Effector CD4-positive, alpha-beta T cell (primary cell): ENCODE measurements around the gene FREM2. TPM values are rescaled to one million over a fixed set of nuclear protein-coding genes. Genes with fewer than 3 reads are reported as not detected.

ENCODE experiments used
- DNase-seq: peaks from one replicate; pipeline ENCODE4 v3.0.0-alpha.2; 2020
- total RNA-seq: gene quantifications from one replicate; lab custom pipeline; 2026; lab: John Stamatoyannopoulos, UW

The FREM2 gene
- not detected for total RNA-seq

GRCh38 chr13:38686577-38687245 is at the start of gene FREM2:
TSS of gene FREM2 (plus strand) at chr13:38687077. CDS start at chr13:38687345, 268 bp downstream.
- no peak for DNase-seq

- no peak for DNase-seq
Observed at GRCh38 chr13:38637576-38637975, 49.3 kb upstream of the FREM2 start.

GRCh38 chr13:38641164-38641948 is 45.5 kb upstream of the FREM2 start:
- no peak for DNase-seq

- DNase-seq = no peak
Observed at GRCh38 chr13:38647312-38647711, 39.6 kb upstream of the FREM2 start.

- no peak for DNase-seq
Observed at GRCh38 chr13:38648912-38649311, 38.0 kb upstream of the FREM2 start.

- no peak for DNase-seq
Observed at GRCh38 chr13:38656699-38657098, 30.2 kb upstream of the FREM2 start.

- DNase-seq = no peak
Observed at GRCh38 chr13:38657191-38657590, 29.7 kb upstream of the FREM2 start.

- no peak for DNase-seq
Observed at GRCh38 chr13:38658906-38659305, 28.0 kb upstream of the FREM2 start.

GRCh38 chr13:38661010-38661675 is 25.7 kb upstream of the FREM2 start:
- no peak for DNase-seq

- no peak for DNase-seq
Observed at GRCh38 chr13:38662362-38662761, 24.5 kb upstream of the FREM2 start.

- DNase-seq = no peak
Observed at GRCh38 chr13:38664906-38665305, 22.0 kb upstream of the FREM2 start.

GRCh38 chr13:38667526-38668109 is 19.3 kb upstream of the FREM2 start:
- DNase-seq = no peak

GRCh38 chr13:38669234-38669964 is 17.5 kb upstream of the FREM2 start:
- no peak for DNase-seq

- no peak for DNase-seq
Observed at GRCh38 chr13:38670627-38671026, 16.2 kb upstream of the FREM2 start.

GRCh38 chr13:38671980-38672379 is 14.9 kb upstream of the FREM2 start:
- DNase-seq = no peak

GRCh38 chr13:38674208-38674607 is 12.7 kb upstream of the FREM2 start:
- DNase-seq = no peak

- no peak for DNase-seq
Observed at GRCh38 chr13:38680912-38681311, 6.0 kb upstream of the FREM2 start.

GRCh38 chr13:38684714-38685113 is 2.2 kb upstream of the FREM2 start:
- no peak for DNase-seq

- DNase-seq = no peak
Observed at GRCh38 chr13:38685431-38685830, 1.4 kb upstream of the FREM2 start.

- no peak for DNase-seq
Observed at GRCh38 chr13:38685974-38686576, 802 bp upstream of the FREM2 start.

- no peak for DNase-seq
Observed at GRCh38 chr13:38687246-38688229, 661 bp downstream of the FREM2 start.
